CD14-positive monocyte (primary cell): Measurements from ENCODE around the gene STK4. TPM values are rescaled to one million over a fixed set of nuclear protein-coding genes. Genes with fewer than 3 reads are reported as not detected.

Source experiments
- DNase-seq, 3 donors: peaks; one replicate each; pipeline ENCODE4 v3.0.0-alpha.2; 2011 to 2022
- H2AFZ ChIP-seq: 2 replicates; pipeline ENCODE4 v1.6.0; 2012; ENCODE audit warnings: mild to moderate bottlenecking, low read depth, low read length, inconsistent platforms; ENCODE audit not compliant: insufficient read depth, poor library complexity, severe bottlenecking
- H3K27ac ChIP-seq, 2 donors: 1 replicate in 1 of 2; 2 replicates in 1 of 2; pipeline ENCODE4 v1.5.1; 2012 to 2013; ENCODE audit warnings: low read length in 2 of 2, control low read depth in 1 of 2, inconsistent platforms in 1 of 2, low read depth in 1 of 2, mild to moderate bottlenecking in 1 of 2
- H3K27me3 ChIP-seq, 2 donors: one replicate each; pipeline versions ENCODE4 v1.6.0 to v1.6.1; 2011 to 2013; ENCODE audit warnings: low read length in 2 of 2; ENCODE audit not compliant: control insufficient read depth in 2 of 2, insufficient read depth in 2 of 2
- H3K36me3 ChIP-seq, 2 donors: replicated peaks in 1 of 2; 1 replicate in 1 of 2; 2 replicates in 1 of 2; pipeline versions ENCODE4 v1.5.1 to v1.6.1; 2012 to 2013; ENCODE audit warnings: low read length in 2 of 2, control low read depth in 1 of 2, inconsistent platforms in 1 of 2, mild to moderate bottlenecking in 1 of 2; ENCODE audit not compliant: insufficient read depth in 2 of 2, control insufficient read depth in 1 of 2
- H3K4me1 ChIP-seq, 2 donors: 1 replicate in 1 of 2; 2 replicates in 1 of 2; pipeline versions ENCODE4 v1.5.1 to v1.6.1; 2012 to 2013; ENCODE audit warnings: low read length in 2 of 2, control low read depth in 1 of 2, inconsistent platforms in 1 of 2, mild to moderate bottlenecking in 1 of 2, moderate library complexity in 1 of 2; ENCODE audit not compliant: insufficient read depth in 2 of 2, control insufficient read depth in 1 of 2
- H3K4me2 ChIP-seq: replicated peaks from 2 replicates; pipeline ENCODE3; 2012; ENCODE audit warnings: low read length, moderate library complexity, mild to moderate bottlenecking; ENCODE audit not compliant: poor library complexity, severe bottlenecking; ENCODE audit errors: extremely low read depth
- H3K4me3 ChIP-seq, 3 experiments: fragments of 200-600 bp in 1 of 3; sonication (generic) in 1 of 3; replicated peaks in 1 of 3; 1 replicate in 2 of 3; 2 replicates in 1 of 3; pipeline ENCODE4 v1.5.1; 2011 to 2013; ENCODE audit warnings: low read length in 3 of 3, mild to moderate bottlenecking in 3 of 3, control low read depth in 2 of 3, low read depth in 2 of 3, inconsistent platforms in 1 of 3, moderate library complexity in 1 of 3
- H3K79me2 ChIP-seq: 2 replicates; pipeline ENCODE4 v1.6.0; 2012; ENCODE audit warnings: mild to moderate bottlenecking, control low read depth, inconsistent platforms, low read length, moderate library complexity; ENCODE audit not compliant: insufficient read depth
- H3K9ac ChIP-seq: 2 replicates; pipeline ENCODE4 v1.6.0; 2017; ENCODE audit warnings: low read length, mild to moderate bottlenecking; ENCODE audit not compliant: insufficient read depth, poor library complexity, severe bottlenecking
- H3K9me3 ChIP-seq, 2 donors: replicated peaks in 1 of 2; 1 replicate in 1 of 2; 2 replicates in 1 of 2; pipeline versions ENCODE4 v1.5.1 to v1.6.1; 2012 to 2013; ENCODE audit warnings: low read length in 2 of 2, control low read depth in 1 of 2; ENCODE audit not compliant: control insufficient read depth in 1 of 2, insufficient read depth in 1 of 2
- H4K20me1 ChIP-seq: 2 replicates; pipeline ENCODE4 v1.6.0; 2012; ENCODE audit warnings: mild to moderate bottlenecking, low read length, control low read depth, moderate library complexity; ENCODE audit not compliant: insufficient read depth
- H3K27ac Mint-ChIP-seq, 7 donors: one replicate each; pipeline ENCODE4 v1.8.0; 2020; ENCODE audit warnings: mild to moderate bottlenecking in 7 of 7, mixed read lengths in 7 of 7, moderate library complexity in 6 of 7, inconsistent platforms in 2 of 7
- H3K27me3 Mint-ChIP-seq, 3 donors: one replicate each; pipeline ENCODE4 v1.8.0; 2021 to 2022; ENCODE audit warnings: low read depth in 3 of 3, mild to moderate bottlenecking in 3 of 3, mixed read lengths in 3 of 3, moderate library complexity in 3 of 3, inconsistent platforms in 1 of 3
- H3K36me3 Mint-ChIP-seq, 2 donors: one replicate each; pipeline ENCODE4 v1.8.0; 2020; ENCODE audit warnings: mixed read lengths in 2 of 2, inconsistent platforms in 1 of 2, mild to moderate bottlenecking in 1 of 2
- H3K4me1 Mint-ChIP-seq: one replicate; pipeline ENCODE4 v1.8.0; 2020; ENCODE audit warnings: mild to moderate bottlenecking, mixed read lengths
- H3K4me3 Mint-ChIP-seq, 2 donors: one replicate each; pipeline ENCODE4 v1.8.0; 2020; ENCODE audit warnings: mild to moderate bottlenecking in 2 of 2, mixed read lengths in 2 of 2, moderate library complexity in 1 of 2
- H3K9me3 Mint-ChIP-seq, 7 donors: one replicate each; pipeline ENCODE4 v1.8.0; 2020 to 2022; ENCODE audit warnings: mixed read lengths in 7 of 7, mild to moderate bottlenecking in 6 of 7, moderate library complexity in 6 of 7, inconsistent platforms in 2 of 7
- CTCF ChIP-seq: fragments of 200-600 bp; IDR thresholded peaks from one replicate; pipeline ENCODE4 v1.8.0; 2022; ENCODE audit warnings: antibody characterized with exemption, mild to moderate bottlenecking
- WGBS: methylation state at CpG from one replicate; pipeline ENCODE4 v1.1.5; 2013; ENCODE audit warnings: missing lambda C conversion rate; ENCODE audit not compliant: insufficient coverage; 5-methylcytosine and 5-hydroxymethylcytosine counted together
- intact Hi-C, 2 donors: fragments of 100-400 bp; cut with micrococcal nuclease; formaldehyde crosslinking; loops; one replicate each; pipeline versions ENCODE4 v1.15.0 to v1.15.1; 2023
- polyA plus RNA-seq, 3 donors: library from polyadenylated mRNA; depleted of rRNA in 1 of 3; unstranded in 2 of 3; stranded (reverse) in 1 of 3; fragments of 300-500 nt in 2 of 3; fragments of >200 nt in 1 of 3; fragmentation: Illumina TruSeq in 2 of 3; gene quantifications; 1 replicate in 2 of 3; 2 replicates in 1 of 3; pipeline ENCODE4 v1.2.3, GENCODE V29; 2012 to 2021

STK4 gene
- polyA plus RNA-seq, 3 donors = 53.0 to 123 (median 69.9) TPM

DNA sequence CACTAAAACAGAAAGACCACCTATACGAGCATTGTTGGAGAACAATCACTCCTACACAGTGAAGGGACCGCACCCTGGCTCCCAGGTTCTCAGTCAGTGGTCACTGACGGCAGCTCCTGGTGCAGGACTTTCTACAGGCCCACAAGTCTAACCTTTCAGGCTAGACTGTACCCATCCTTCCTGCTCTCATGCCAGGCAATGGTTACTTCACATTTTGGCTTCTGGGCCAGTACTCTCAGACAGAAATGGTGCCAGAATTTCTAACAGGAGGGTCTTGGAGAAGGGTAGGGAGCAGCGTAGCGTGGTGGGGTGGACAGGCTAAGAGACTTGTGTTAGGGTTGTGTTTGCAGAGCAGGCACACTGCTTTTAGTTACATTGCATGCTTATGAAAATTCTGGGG, 18.2 kb upstream of the STK4 start:
- H3K9me3 Mint-ChIP-seq = no peaks in the 10 kb centered on the region
- Histone ChIP-seq H3K36me3 (peaks cover 71 to 93% of the 10 kb centered on the region in 2 donors), H3K4me1 (peaks cover 8 to 9% of the 10 kb centered on the region in 2 donors), H3K4me3 (no peak overlapping the region), H3K27ac (peak overlapping the region in 1 of 2 donors; percentile 28), H3K79me2 (no peaks in the 10 kb centered on the region), H3K9ac (no peak overlapping the region), H3K27me3 (no peaks in the 10 kb centered on the region), H4K20me1 (no peaks in the 10 kb centered on the region), H2AFZ (no peak overlapping the region), H3K9me3 (no peaks in the 10 kb centered on the region), H3K4me2 (no peak overlapping the region)
- H3K4me1 Mint-ChIP-seq = peaks cover 20% of the 10 kb centered on the region
- no peak overlapping the region for H3K4me3 Mint-ChIP-seq
- peak overlapping the region in 4 of 7 donors; percentile 18 to 58 (median 40) for H3K27ac Mint-ChIP-seq
- no peak for TF ChIP-seq CTCF
- DNase-seq = no peak
- WGBS = 100% methylated on average over 4 of the region's 5 CpGs
- H3K27me3 Mint-ChIP-seq = peaks cover 0 to 2% (median 0%) of the 10 kb centered on the region in 3 donors
- H3K36me3 Mint-ChIP-seq = peaks cover 74 to 81% of the 10 kb centered on the region in 2 donors
- intact Hi-C loops = no loop called here

DNA sequence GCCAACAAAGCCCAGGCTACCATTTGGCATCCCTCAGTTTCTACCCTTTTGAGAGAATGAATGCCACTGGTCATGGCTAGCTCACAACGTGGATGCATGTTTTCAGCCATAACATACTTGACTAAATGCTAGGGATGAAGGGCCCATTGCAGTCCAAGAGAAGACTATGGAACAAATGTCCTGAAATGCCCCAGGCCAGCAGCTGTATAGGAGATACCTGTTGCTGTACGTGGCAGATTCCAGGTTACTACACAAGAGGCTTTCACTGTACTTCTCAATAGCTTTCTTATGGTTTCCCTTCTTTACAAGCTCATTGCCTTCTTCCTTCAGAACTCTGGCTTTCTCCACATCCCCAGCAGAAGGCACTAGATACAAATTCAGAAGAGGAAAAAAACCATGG, 17.8 kb upstream of the STK4 start:
- H2AFZ ChIP-seq = no peak overlapping the region
- H3K4me1 ChIP-seq = peaks cover 8 to 9% of the 10 kb centered on the region in 2 donors
- TF ChIP-seq CTCF = no peak
- DNase-seq = no peak
- peak overlapping the region in 1 of 2 donors; percentile 28 for H3K27ac ChIP-seq
- H3K79me2 ChIP-seq = no peaks in the 10 kb centered on the region
- H3K4me1 Mint-ChIP-seq = peaks cover 22% of the 10 kb centered on the region
- intact Hi-C loops = no loop called here
- H3K9me3 Mint-ChIP-seq = no peaks in the 10 kb centered on the region
- no peak overlapping the region for H3K4me3 ChIP-seq
- H3K36me3 ChIP-seq = peaks cover 68 to 93% of the 10 kb centered on the region in 2 donors
- H3K27ac Mint-ChIP-seq = peak overlapping the region in 1 of 7 donors; percentile 45
- H3K27me3 ChIP-seq = no peaks in the 10 kb centered on the region
- no peaks in the 10 kb centered on the region for H4K20me1 ChIP-seq
- H3K36me3 Mint-ChIP-seq = peaks cover 74 to 81% of the 10 kb centered on the region in 2 donors
- 89% methylated on average over 1 of the region's 2 CpGs for WGBS
- H3K27me3 Mint-ChIP-seq = peaks cover 0 to 2% (median 0%) of the 10 kb centered on the region in 3 donors
- no peak overlapping the region for H3K4me2 ChIP-seq
- no peaks in the 10 kb centered on the region for H3K9me3 ChIP-seq
- no peak overlapping the region for H3K9ac ChIP-seq
- H3K4me3 Mint-ChIP-seq = no peak overlapping the region
